Endothelial cell of umbilical vein (primary cell): ENCODE data around the gene ATP9B. TPM values are rescaled to one million over a fixed set of nuclear protein-coding genes. Genes with fewer than 3 reads are reported as not detected.

ENCODE experiments used
- BruUV-seq: library from RNA; stranded (reverse); fragments of 400-500 nt; replicated peaks from 2 replicates; lab custom pipeline; 2021; lab: Mats Ljungman, UMichigan
- CTCF ChIA-PET: fragments of 300-600, 350-600 bp; sonication (Branson Sonifier 250); formaldehyde crosslinking; loops from one replicate; lab custom pipeline; 2021; ENCODE audit warnings: antibody characterized with exemption, inconsistent platforms; lab: Charles Lee
- POLR2A ChIA-PET: fragments of 300-600, 350-600 bp; sonication (Branson Sonifier 250); formaldehyde crosslinking; loops from one replicate; lab custom pipeline; 2021; ENCODE audit warnings: antibody characterized with exemption, inconsistent platforms; lab: Charles Lee
- DNase-seq: peaks from one replicate; pipeline ENCODE4 v3.0.0-alpha.2; 2011; ENCODE audit warnings: low read depth, low spot score
- FAIRE-seq: peaks from 2 replicates; lab custom pipeline; 2011; peaks lifted over from hg19 to GRCh38; lab: Jason Lieb, UNC
- H2AFZ ChIP-seq: 2 replicates; pipeline ENCODE4 v1.6.0; 2012; ENCODE audit warnings: low read depth, low read length, control low read depth, inconsistent platforms
- H3K27ac ChIP-seq: 2 replicates; pipeline ENCODE4 v1.5.1; 2011; ENCODE audit warnings: low read depth, mild to moderate bottlenecking, control low read depth, low read length, moderate library complexity; ENCODE audit not compliant: insufficient read depth
- H3K27me3 ChIP-seq, 2 experiments: 2 replicates each; pipeline versions ENCODE4 v1.6.0 to v1.6.1; 2011; ENCODE audit warnings: low read length in 2 of 2, mixed read lengths in 1 of 2; ENCODE audit not compliant: control insufficient read depth in 2 of 2, insufficient read depth in 2 of 2
- H3K36me3 ChIP-seq, 2 experiments: 2 replicates in 1 of 2; 3 replicates in 1 of 2; pipeline ENCODE4 v1.5.1; 2011; ENCODE audit warnings: low read length in 2 of 2, mild to moderate bottlenecking in 1 of 2, moderate library complexity in 1 of 2; ENCODE audit not compliant: control insufficient read depth in 2 of 2, insufficient read depth in 2 of 2; ENCODE audit errors: extremely low read depth in 1 of 2
- H3K4me1 ChIP-seq: 3 replicates; pipeline ENCODE4 v1.5.1; 2011; ENCODE audit warnings: mild to moderate bottlenecking, low read length; ENCODE audit not compliant: control insufficient read depth, insufficient read depth; ENCODE audit errors: extremely low read depth
- H3K4me2 ChIP-seq: 2 replicates; pipeline ENCODE4 v1.6.1; 2011; ENCODE audit warnings: low read length, control low read depth, mixed read lengths; ENCODE audit not compliant: insufficient read depth
- H3K4me3 ChIP-seq, 3 experiments: fragments of 200-600 bp in 1 of 3; sonication (generic), shearing (Covaris generic) in 1 of 3; replicated peaks in 1 of 3; 2 replicates each; pipeline ENCODE4 v1.5.1; 2011 to 2016; ENCODE audit warnings: control low read depth in 3 of 3, low read length in 3 of 3, mild to moderate bottlenecking in 2 of 3, inconsistent platforms in 1 of 3, low read depth in 1 of 3, moderate library complexity in 1 of 3; ENCODE audit not compliant: insufficient read depth in 1 of 3
- H3K79me2 ChIP-seq: 2 replicates; pipeline ENCODE4 v1.6.0; 2012; ENCODE audit warnings: low read length, inconsistent platforms; ENCODE audit not compliant: control insufficient read depth, insufficient read depth
- H3K9ac ChIP-seq: replicated peaks from 2 replicates; pipeline ENCODE3; 2011; ENCODE audit warnings: low read length, control low read depth; ENCODE audit not compliant: insufficient read depth; ENCODE audit errors: extremely low read depth
- H3K9me1 ChIP-seq: replicated peaks from 3 replicates; pipeline ENCODE4 v1.6.0; 2011; ENCODE audit warnings: mild to moderate bottlenecking, low read length; ENCODE audit not compliant: control insufficient read depth, insufficient read depth; ENCODE audit errors: extremely low read depth
- H3K9me3 ChIP-seq: replicated peaks from 2 replicates; pipeline ENCODE4 v1.5.1; 2012; ENCODE audit warnings: low read length, inconsistent platforms; ENCODE audit not compliant: control insufficient read depth, insufficient read depth
- H4K20me1 ChIP-seq: replicated peaks from 2 replicates; pipeline ENCODE3; 2011; ENCODE audit warnings: mild to moderate bottlenecking, low read length; ENCODE audit not compliant: control insufficient read depth, insufficient read depth; ENCODE audit errors: extremely low read depth
- FOS ChIP-seq: IDR thresholded peaks from 2 replicates; pipeline ENCODE4 v1.6.1; 2011; ENCODE audit warnings: mild to moderate bottlenecking, low read length, moderate library complexity, borderline replicate concordance; ENCODE audit not compliant: insufficient read depth
- JUN ChIP-seq: IDR thresholded peaks from 2 replicates; pipeline ENCODE4 v1.6.1; 2011; ENCODE audit warnings: borderline replicate concordance, low read depth; ENCODE audit not compliant: insufficient read length, insufficient read depth
- MYC ChIP-seq: IDR thresholded peaks from one replicate; pipeline ENCODE4 v1.6.1; 2011; ENCODE audit warnings: mild to moderate bottlenecking, low read depth, low read length
- POLR2A ChIP-seq: IDR thresholded peaks from 2 replicates; pipeline ENCODE4 v1.6.1; 2012; ENCODE audit warnings: low read depth, mild to moderate bottlenecking, control low read depth, low read length
- POLR2AphosphoS5 ChIP-seq: IDR thresholded peaks from 2 replicates; pipeline ENCODE4 v1.6.1; 2012; ENCODE audit warnings: low read depth, mild to moderate bottlenecking, control low read depth, low read length, moderate library complexity; ENCODE audit not compliant: insufficient read depth
- dilution Hi-C: fragments of 300-500 bp; cut with MboI; formaldehyde crosslinking; loops from one replicate; pipeline ENCODE4 v1.15.0; 2019; ENCODE audit warnings: low sequenced_read_pairs; ENCODE audit not compliant: extremely low pct_ligation_motif_present
- intact Hi-C: fragments of 100-400 bp; cut with micrococcal nuclease; formaldehyde crosslinking; loops from one replicate; pipeline ENCODE4 v1.10.0; 2022
- polyA plus RNA-seq, 4 experiments: library from polyadenylated mRNA; depleted of rRNA in 3 of 4; stranded (reverse) in 3 of 4; unstranded in 1 of 4; fragments of >200 nt; gene quantifications; 2 replicates each; pipeline versions ENCODE4 v1.2.1 to v1.2.3, GENCODE V29; 2011 to 2012; ENCODE audit warnings: missing spikeins in 1 of 4
- total RNA-seq: library from RNA; stranded (reverse); gene quantifications from 2 replicates; pipeline ENCODE4 v1.2.3, GENCODE V29; 2021
- TF ChIP-seq, protein P1 (sequence below), 2 donors: IDR thresholded peaks; 1 replicate in 1 of 2; 2 replicates in 1 of 2; pipeline ENCODE4 v1.5.1; 2011; ENCODE audit warnings: low read length in 2 of 2, mild to moderate bottlenecking in 2 of 2, moderate library complexity in 2 of 2, control low read depth in 1 of 2, inconsistent platforms in 1 of 2, low read depth in 1 of 2; ENCODE audit not compliant: insufficient read depth in 1 of 2; ENCODE audit errors: extremely low read depth in 1 of 2
- TF ChIP-seq, protein P2 (sequence below): IDR thresholded peaks from 2 replicates; pipeline ENCODE4 v1.6.1; 2011; ENCODE audit not compliant: insufficient read depth, insufficient read length

Gene ATP9B
- total and polyA plus RNA-seq, 2 donors (not counting 3 experiments of a cell fraction or from before 2014, with no cell fraction given) = 14.6 to 18.2 TPM

DNA sequence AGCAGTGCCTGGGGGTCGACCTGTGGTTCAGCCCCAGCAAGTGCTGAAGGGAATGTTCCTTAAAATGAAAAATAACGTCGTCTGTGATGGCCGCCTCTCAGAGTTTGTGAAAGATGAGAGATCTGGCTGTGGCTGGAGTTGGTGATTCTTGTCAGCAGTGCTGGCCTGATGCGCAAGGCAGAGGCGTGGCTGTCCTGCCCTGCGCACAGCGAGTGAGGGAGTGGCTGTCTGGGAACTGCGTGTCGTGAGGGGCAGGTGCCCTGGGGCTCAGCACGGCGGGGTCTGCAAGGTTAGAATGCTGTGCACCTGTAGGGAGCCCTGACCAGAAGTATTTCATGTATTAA lies 335.3 kb downstream of the ATP9B start:
- Histone ChIP-seq H3K79me2 (peaks cover 32% of the 10 kb centered on the region), H3K9me1 (no peaks in the 10 kb centered on the region), H3K27me3 (no peaks in the 10 kb centered on the region), H3K4me3 (no peak overlapping the region), H3K36me3 (no peaks in the 10 kb centered on the region), H3K27ac (peak overlapping the region; percentile 78), H2AFZ (no peak overlapping the region), H3K4me1 (peaks cover 38% of the 10 kb centered on the region), H4K20me1 (no peaks in the 10 kb centered on the region), H3K9ac (no peak overlapping the region), H3K4me2 (no peak overlapping the region), H3K9me3 (no peaks in the 10 kb centered on the region)
- DNase-seq = no peak
- dilution Hi-C loops (no loop called here), intact Hi-C loops (no loop called here)
- ChIA-PET POLR2A (interaction anchor here (0.8 kb wide), 1 partner anchor 9 kb away, joined by 4 read pairs; the partner anchor contains the start of gene NFATC1), CTCF (interaction anchor here (1.4 to 2.2 kb wide), 2 partner anchors 11 to 81 kb away, joined by 4 to 12 read pairs; no protein-coding TSS in a partner anchor)
- TF ChIP-seq FOS (no peak), POLR2A (no peak), JUN (no peak), POLR2AphosphoS5 (no peak), MYC (no peak)
- TF ChIP-seq, protein P1, sequence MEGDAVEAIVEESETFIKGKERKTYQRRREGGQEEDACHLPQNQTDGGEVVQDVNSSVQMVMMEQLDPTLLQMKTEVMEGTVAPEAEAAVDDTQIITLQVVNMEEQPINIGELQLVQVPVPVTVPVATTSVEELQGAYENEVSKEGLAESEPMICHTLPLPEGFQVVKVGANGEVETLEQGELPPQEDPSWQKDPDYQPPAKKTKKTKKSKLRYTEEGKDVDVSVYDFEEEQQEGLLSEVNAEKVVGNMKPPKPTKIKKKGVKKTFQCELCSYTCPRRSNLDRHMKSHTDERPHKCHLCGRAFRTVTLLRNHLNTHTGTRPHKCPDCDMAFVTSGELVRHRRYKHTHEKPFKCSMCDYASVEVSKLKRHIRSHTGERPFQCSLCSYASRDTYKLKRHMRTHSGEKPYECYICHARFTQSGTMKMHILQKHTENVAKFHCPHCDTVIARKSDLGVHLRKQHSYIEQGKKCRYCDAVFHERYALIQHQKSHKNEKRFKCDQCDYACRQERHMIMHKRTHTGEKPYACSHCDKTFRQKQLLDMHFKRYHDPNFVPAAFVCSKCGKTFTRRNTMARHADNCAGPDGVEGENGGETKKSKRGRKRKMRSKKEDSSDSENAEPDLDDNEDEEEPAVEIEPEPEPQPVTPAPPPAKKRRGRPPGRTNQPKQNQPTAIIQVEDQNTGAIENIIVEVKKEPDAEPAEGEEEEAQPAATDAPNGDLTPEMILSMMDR (IDR thresholded peaks at IDR 0.05; ENCODE audit: extremely low read depth in 1 of 2, insufficient read depth in 1 of 2, low read depth in 1 of 2, low read length in 2 of 2) = no peak
- TF ChIP-seq, protein P2, sequence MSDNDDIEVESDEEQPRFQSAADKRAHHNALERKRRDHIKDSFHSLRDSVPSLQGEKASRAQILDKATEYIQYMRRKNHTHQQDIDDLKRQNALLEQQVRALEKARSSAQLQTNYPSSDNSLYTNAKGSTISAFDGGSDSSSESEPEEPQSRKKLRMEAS = no peak
- no TSS peak for BruUV-seq
- no peak for FAIRE-seq
